Measurements from ENCODE around the gene MRPS7. TPM values are rescaled to one million over a fixed set of nuclear protein-coding genes. Genes with fewer than 3 reads are reported as not detected.

The MRPS7 gene
- total and polyA plus RNA-seq, 9 of the 15 experiments (the other 6 are each of a cell fraction or from before 2014, with no cell fraction given) = 107 to 244 (median 132) TPM

GRCh38 chr17:75240394-75241142, 21.1 kb upstream of the MRPS7 start (continued):
- TF ChIP-seq CUX1 (CRISPR knock-in tag; IDR thresholded peaks at IDR 0.05) (no peak), TBL1XR1 (IDR thresholded peaks at IDR 0.05; ENCODE audit: low read length in 2 of 2) (peak in 1 of 2 experiments; percentile 37; a peak in 1 of 4 replicates), RNF2 (IDR thresholded peaks at IDR 0.05) (no peak), FOXJ3 (CRISPR knock-in tag; IDR thresholded peaks at IDR 0.05) (no peak), NONO (IDR thresholded peaks at IDR 0.05; ENCODE audit: low read depth in 2 of 2, low read length in 1 of 2) (peak in 1 of 2 experiments; percentile 76; a peak in 2 of 4 replicates), ZBTB40 (IDR thresholded peaks at IDR 0.05) (no peak), ZBTB40 (CRISPR knock-in tag; IDR thresholded peaks at IDR 0.05) (no peak), HCFC1 (IDR thresholded peaks at IDR 0.05; ENCODE audit: low read depth, low read length) (peak; percentile 38), CREB3L1 (IDR thresholded peaks at IDR 0.05; ENCODE audit: borderline replicate concordance, low read depth) (no peak), CREB1 (IDR thresholded peaks at IDR 0.05) (no peak), CREB1 (CRISPR knock-in tag; IDR thresholded peaks at IDR 0.05) (peak; percentile 59; the same call in 1 of the 2 replicates), SMAD3 (CRISPR knock-in tag; conservative IDR thresholded peaks at IDR 0.05) (no peak)

All from K562 (cell line).